Subcutaneous adipose tissue (tissue), 4 donors: ENCODE results near the gene S1PR1. TPM values are rescaled to one million over a fixed set of nuclear protein-coding genes. Genes with fewer than 3 reads are reported as not detected.

Source experiments
- total RNA-seq, 4 donors: library from RNA; depleted of rRNA; stranded (reverse); fragments of >200 nt; gene quantifications; one replicate each; pipeline ENCODE4 v1.1.0, GENCODE V29; 2016
- TF ChIP-seq, protein P1 (sequence below): fragments of 450-650 bp; IDR thresholded peaks from one replicate; pipeline ENCODE4 v1.5.1; 2016; ENCODE audit warnings: low read depth, mild to moderate bottlenecking, control low read depth, antibody characterized with exemption, moderate library complexity

Gene S1PR1
- total RNA-seq = 100 to 1,000 TPM in 2 of 4 donors, 10 to 100 TPM in 2; 54.4 to 185 (median 117) TPM

DNA sequence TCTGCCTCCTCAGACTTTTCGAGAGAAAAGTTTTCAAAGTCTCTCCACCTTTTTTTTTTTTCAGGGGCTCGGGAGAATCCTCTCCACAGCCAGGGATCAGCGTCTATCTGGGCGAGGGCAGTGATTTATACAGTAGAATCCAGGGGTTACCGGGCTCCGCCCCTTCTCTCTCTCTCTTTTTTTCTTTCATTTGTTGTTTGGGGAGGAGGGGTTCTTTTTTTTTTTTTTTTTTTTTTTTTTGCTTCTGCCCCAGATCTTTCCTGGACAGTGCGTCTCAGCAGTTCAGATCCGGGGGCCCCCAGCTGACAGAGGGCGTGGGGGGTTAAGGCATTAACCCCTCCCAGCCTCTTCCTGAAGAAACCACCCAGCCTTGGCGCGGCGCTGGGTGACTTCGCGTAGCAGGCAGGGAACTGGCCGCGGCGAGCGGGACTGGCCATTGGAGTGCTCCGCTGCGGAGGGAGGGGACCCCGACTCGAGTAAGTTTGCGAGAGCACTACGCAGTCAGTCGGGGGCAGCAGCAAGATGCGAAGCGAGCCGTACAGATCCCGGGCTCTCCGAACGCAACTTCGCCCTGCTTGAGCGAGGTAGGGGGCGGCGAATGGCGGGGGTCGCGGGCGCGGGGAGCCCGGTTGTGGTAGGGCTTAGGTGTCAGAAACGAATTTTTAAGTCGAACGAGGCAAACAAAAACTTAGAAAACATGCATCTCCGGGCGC is at the start of gene S1PR1:
TSS of gene S1PR1 (plus strand) at position 504 of the 713 bp plus-strand sequence. CDS start 1,966 bp downstream, outside the sequence.
- TF ChIP-seq, protein P1, sequence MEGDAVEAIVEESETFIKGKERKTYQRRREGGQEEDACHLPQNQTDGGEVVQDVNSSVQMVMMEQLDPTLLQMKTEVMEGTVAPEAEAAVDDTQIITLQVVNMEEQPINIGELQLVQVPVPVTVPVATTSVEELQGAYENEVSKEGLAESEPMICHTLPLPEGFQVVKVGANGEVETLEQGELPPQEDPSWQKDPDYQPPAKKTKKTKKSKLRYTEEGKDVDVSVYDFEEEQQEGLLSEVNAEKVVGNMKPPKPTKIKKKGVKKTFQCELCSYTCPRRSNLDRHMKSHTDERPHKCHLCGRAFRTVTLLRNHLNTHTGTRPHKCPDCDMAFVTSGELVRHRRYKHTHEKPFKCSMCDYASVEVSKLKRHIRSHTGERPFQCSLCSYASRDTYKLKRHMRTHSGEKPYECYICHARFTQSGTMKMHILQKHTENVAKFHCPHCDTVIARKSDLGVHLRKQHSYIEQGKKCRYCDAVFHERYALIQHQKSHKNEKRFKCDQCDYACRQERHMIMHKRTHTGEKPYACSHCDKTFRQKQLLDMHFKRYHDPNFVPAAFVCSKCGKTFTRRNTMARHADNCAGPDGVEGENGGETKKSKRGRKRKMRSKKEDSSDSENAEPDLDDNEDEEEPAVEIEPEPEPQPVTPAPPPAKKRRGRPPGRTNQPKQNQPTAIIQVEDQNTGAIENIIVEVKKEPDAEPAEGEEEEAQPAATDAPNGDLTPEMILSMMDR = no peak

DNA sequence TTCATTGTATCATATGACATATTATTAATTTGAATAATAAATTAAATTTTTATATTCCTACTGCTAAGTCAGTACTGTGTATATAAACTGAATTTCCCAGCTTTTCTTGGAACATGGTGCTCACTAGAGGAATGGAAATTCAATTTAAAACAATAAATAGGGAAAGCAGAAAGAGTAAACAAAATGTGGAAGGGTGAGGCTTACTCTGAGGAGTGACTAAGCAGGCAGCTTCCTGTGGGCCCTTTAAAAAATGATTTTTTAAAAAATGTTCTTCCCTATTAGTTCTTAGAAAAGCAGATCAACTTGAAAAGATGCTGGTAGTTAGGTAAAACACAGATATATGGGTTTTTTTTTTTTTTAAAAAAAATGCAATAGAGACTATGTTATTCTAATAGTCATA is 49.5 kb upstream of the S1PR1 start:
- TF ChIP-seq, protein P1 = no peak

DNA sequence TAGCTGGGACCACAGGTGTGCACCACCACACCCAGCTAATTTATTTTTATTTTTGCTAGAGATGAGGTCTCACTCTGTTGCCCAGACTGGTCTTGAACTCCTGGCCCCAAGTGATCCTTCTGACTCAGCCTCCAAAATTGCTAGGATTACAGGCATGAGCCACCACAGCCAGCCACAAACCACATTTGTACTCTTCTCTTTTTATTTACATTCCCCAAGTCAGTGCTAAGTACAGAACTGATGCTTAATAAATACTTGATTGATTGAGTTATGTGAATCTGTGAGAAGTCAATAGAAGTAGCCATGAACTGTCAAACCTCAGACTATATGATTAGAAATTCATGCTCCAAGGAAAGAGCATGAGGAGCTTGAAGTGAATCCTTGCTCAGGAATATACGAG is 48.5 kb upstream of the S1PR1 start:
- TF ChIP-seq, protein P1 = no peak

DNA sequence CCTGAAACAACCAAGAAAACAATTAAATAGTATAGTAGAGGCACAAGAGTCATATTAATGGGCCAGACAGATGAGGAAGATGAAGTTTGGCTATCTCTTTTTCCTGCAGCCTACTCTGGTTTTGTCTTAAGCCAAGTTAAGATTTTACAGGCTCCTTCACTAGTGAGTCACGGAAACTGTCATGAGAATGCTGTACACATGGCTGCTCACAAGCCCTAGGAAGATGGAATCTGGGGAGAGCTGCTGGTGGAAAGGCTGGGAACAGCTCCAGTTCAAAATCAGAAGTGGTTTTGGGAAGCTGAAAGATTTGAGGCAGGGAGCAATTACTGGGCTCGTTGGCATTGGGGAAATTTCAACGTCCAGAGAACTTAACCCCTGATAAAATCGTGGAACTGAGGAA is 46.4 kb upstream of the S1PR1 start:
- TF ChIP-seq, protein P1 = no peak

DNA sequence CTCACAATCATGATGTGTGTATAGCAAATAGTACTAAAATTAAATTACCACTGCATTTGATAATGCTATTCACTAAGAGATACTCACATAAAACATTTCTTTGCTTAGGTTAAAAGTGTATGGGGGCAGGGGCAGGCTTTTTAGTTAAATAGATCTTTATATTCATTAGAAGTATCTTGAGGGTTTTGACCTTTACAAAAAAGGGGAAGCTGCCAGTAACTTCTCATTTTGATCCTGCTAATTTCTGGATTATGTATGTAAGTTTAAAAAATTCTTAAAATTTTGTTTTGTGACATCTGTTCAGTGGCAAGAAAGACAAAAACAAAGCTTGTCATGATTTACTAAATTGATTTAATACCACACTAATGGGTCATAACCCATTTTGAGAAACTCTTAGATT is 45.8 kb upstream of the S1PR1 start:
- TF ChIP-seq, protein P1 = no peak

DNA sequence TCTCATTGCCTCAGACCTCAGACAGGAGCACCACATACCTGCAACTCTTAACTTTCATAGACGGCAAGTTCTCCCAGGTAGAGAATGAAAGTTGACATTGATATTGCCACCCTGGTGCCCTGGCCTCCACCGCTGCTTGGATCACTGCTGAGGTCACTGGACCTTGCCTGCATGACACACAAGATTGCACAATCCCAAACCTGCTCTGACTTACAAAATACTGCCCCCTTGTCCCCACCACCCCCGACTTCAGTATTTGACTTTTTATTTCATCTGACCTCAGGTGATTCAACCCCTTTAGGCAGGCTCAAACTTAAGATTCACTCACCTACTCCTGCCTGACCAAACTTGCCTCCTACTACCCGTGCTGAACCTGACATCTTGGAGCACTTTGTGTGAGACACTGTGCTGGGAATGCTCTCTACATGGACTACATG is 43.1 kb upstream of the S1PR1 start:
- TF ChIP-seq, protein P1 = no peak

DNA sequence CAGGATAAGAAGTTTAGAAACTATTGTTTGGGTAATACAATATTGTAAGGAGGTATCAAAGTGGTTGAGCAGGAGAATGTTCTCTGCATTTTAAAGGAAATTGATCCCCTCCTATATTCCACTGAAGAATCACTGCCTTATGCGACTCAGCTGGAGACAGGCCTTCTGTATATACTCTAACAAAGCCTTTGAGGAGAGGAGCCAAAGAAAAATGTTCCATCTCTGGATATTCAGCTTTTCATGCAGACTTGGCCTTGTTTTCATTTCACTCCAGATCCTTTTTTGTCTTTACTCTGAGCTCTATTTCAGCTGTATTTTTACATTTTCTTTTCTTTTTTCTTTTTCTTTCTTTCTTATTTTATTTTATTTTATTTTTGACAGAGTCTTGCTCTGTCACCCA is 42.1 kb upstream of the S1PR1 start:
- TF ChIP-seq, protein P1 = no peak
